ENCODE data around the gene OGA. TPM values are rescaled to one million over a fixed set of nuclear protein-coding genes. Genes with fewer than 3 reads are reported as not detected.

OGA gene
- 99.9 and 102 TPM in 2 replicates for total RNA-seq

DNA sequence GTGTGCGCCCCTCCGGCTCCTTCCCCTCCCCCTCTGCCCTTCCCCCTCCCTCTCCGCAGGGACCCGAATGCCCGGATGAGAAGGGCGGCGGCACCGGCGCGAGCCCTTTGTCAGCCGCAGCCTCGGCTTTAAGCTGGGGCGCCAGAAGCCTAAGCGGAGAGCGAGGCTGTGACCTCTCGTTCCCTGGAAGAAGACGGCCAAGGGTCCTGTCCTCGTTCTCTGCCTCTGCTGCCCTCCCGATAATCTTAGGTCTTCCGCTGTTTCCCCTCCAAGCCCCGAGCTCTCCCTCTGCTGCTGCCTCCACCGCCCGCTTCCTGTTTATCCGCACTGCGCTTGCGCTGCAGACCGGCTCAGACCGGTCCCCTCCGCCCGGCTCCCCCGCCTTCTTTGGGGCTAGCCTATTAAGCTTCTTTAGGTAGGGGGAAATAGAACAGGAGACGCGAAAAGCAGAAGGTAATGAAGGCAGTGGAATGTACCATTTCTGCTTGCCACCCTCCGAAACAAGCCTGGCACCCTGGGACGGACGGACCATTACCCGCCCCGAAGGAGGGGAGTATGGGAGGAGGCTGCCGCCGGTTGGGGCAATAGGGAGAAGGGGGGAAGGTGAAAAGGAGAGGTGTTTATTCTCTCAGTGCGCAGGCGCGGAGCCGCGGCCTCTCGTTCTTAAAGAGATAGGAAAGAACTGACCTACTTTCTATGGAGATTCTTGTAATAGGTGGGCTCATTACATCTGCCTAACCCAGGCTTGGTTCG, at the start of gene OGA:
OGA (minus strand) TSS at position 326 of the 753 bp plus-strand sequence. CDS start 422 bp downstream, outside the sequence.
- intact Hi-C loops (cut with micrococcal nuclease) = loop anchor here (1.0 to 10.0 kb wide), 10 partner anchors 12 to 1283 kb away; partner anchors contain the start of genes ACTR1A, ARMH3, BTRC and HIF1AN
- H3K36me3 Mint-ChIP-seq (ENCODE audit: low read depth) = peaks cover 30% of the 10 kb centered on the region
- peak within 1 kb of the TSS; percentile 95 for H3K27ac Mint-ChIP-seq
- H3K4me1 Mint-ChIP-seq = peaks cover 48% of the 10 kb centered on the region
- H3K4me3 Mint-ChIP-seq = peak within 1 kb of the TSS; percentile 89
- H3K9me3 Mint-ChIP-seq = no peaks in the 10 kb centered on the region
- H3K27me3 Mint-ChIP-seq = no peaks in the 10 kb centered on the region
- DNase-seq = peak; percentile 99

DNA sequence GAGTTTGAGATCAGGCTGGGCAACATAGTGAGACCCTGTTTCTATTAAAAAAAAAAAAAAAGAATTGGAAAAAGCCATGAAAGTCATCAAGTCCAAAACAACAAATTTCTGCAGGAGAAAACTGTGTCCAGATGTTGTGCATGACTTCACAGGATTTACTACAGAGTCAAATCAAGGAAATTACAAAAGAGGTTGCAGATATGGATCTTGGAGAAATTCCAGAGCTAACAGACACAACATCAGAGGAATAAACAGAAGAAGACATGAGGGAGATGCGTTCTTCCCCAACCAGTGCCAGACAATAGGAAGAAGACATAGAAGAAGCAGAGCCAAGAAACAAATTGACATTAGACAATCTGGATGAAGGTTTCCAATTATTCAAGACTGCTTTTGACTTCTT, 49.7 kb upstream of the OGA start:
- DNase-seq = no peak

DNA sequence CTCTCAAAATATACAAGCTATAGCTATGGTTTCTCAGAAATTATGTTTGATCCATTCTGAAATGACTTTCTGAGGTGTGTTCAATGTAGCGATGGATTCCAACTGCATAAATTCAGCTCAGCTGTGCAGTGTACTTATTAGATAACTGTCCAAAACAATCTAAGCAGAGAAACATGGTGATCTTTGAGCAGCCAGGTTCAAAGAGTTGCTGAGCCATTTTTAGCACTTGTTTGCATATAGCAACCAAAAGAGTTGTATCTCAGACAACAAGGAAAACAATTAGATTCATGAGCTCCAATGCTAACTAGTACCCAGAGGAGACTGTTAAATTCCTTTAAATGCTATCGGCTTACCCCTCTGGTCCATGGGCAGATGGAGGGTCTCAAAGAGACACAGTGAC, 41.3 kb upstream of the OGA start:
- Mint-ChIP-seq H3K9me3 (peaks cover 14% of the 10 kb centered on the region), H3K27ac (no peak overlapping the region), H3K36me3 (ENCODE audit: low read depth) (peaks cover 23% of the 10 kb centered on the region), H3K4me3 (no peak overlapping the region), H3K27me3 (no peaks in the 10 kb centered on the region), H3K4me1 (peaks cover 21% of the 10 kb centered on the region)
- no peak for DNase-seq
- intact Hi-C loops (cut with micrococcal nuclease) = no loop called here

More for the DNA sequence above, 49.7 kb upstream of the OGA start:
- H3K36me3 Mint-ChIP-seq (ENCODE audit: low read depth) = peaks cover 12% of the 10 kb centered on the region
- H3K27ac Mint-ChIP-seq = no peak overlapping the region
- peaks cover 3% of the 10 kb centered on the region for H3K9me3 Mint-ChIP-seq
- no peak overlapping the region for H3K4me3 Mint-ChIP-seq
- H3K27me3 Mint-ChIP-seq = no peaks in the 10 kb centered on the region
- no peaks in the 10 kb centered on the region for H3K4me1 Mint-ChIP-seq
- intact Hi-C loops (cut with micrococcal nuclease) = no loop called here

DNA sequence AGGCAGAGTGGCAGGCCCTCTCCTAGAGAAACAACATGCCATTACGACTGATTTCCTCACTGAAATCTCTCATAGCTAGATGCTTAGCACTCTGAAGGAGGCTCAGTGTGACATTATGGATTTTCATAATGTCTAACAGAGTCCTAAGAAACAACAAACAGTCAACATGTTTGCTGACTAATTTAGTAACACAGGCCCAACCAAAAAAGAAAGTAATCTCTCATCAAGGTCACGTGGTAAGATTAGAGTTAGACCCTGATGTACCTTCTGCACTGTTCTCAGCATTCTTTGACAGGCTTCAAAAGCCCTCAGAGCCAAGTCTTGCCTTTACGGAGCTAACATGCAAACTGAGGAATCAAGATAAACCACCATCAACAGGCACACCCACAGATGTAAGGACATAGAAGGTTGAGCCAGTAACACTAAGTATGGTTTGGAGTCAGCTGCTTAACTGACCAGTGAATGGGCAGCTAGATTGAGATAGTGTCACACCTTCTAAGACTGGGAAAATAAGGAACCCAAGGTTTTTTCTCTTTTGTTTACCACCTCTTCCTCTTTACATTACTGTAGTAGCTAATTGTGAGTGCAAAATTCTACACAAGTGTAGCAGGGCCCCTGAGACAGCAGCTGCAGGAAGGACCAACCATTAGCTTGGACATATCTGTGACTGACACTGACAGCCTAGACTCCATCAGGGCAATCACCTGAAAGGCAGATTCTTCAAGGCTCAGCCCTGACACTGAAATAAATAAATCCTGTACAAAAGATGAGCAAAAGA, 40.7 kb upstream of the OGA start:
- Mint-ChIP-seq H3K4me1 (peaks cover 21% of the 10 kb centered on the region), H3K4me3 (peak overlapping the region; percentile 3), H3K36me3 (ENCODE audit: low read depth) (peaks cover 19% of the 10 kb centered on the region), H3K9me3 (peaks cover 12% of the 10 kb centered on the region), H3K27me3 (no peaks in the 10 kb centered on the region), H3K27ac (peak overlapping the region; percentile 48)
- peak; percentile 65 for DNase-seq
- intact Hi-C loops (cut with micrococcal nuclease) = no loop called here

DNA sequence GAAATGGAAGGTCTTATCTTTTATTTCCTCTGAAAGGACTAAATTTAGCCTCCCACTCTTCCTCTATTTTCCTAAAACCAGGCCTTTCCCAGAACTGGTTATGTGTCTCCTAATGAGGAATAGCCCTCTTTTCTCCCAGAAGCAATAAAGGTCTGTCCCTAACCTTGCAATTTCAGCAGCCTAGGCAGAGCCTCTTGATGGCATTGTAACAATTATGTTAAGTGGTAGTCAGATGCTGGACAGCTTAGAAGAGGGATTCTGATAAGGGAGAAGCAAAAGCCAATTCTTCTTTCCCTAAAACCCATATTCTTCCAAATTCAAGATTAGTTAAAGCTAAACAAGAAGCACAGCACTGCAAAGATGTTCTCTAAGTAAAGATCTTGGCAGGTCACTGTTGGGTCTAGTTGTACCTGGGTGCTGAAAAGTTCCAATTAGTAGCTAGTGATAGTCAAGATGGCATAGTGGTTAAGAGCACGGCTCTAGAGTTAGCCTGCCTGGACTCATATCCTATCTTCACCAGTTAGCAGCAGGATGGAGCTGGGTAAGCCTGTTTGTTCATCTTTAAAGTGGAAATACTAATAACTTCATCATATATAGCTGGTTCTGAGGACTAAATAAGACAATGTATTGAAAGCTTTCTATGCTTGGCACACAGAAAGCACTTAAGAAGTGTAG, 39.7 kb upstream of the OGA start:
- Mint-ChIP-seq H3K36me3 (ENCODE audit: low read depth) (peaks cover 19% of the 10 kb centered on the region), H3K9me3 (peaks cover 12% of the 10 kb centered on the region), H3K4me3 (no peak overlapping the region), H3K4me1 (peaks cover 21% of the 10 kb centered on the region), H3K27ac (peak overlapping the region; percentile 15), H3K27me3 (no peaks in the 10 kb centered on the region)
- intact Hi-C loops (cut with micrococcal nuclease) = no loop called here
- DNase-seq = no peak

DNA sequence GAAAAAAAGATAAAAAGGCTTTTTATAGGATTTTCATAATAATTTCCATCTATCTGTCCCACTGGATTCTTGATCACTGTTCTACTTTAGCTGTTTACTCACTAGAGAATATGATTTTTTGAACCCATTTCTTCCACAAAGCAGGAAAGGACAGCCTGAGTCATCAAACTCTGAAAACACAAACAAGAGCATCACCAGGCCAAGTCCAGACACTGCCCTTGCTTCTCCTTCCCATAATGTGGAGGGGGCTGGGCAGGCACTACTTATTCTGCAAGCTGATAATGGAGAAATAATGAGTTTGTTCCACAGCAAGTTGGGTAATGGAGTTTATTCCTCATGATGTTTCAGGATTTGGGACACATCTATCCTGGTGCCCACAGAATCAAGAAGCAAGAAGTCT, 38.4 kb upstream of the OGA start:
- Mint-ChIP-seq H3K36me3 (ENCODE audit: low read depth) (peaks cover 17% of the 10 kb centered on the region), H3K9me3 (peaks cover 12% of the 10 kb centered on the region), H3K4me3 (no peak overlapping the region), H3K27ac (no peak overlapping the region), H3K27me3 (no peaks in the 10 kb centered on the region), H3K4me1 (peaks cover 21% of the 10 kb centered on the region)
- no peak for DNase-seq
- intact Hi-C loops (cut with micrococcal nuclease) = no loop called here

DNA sequence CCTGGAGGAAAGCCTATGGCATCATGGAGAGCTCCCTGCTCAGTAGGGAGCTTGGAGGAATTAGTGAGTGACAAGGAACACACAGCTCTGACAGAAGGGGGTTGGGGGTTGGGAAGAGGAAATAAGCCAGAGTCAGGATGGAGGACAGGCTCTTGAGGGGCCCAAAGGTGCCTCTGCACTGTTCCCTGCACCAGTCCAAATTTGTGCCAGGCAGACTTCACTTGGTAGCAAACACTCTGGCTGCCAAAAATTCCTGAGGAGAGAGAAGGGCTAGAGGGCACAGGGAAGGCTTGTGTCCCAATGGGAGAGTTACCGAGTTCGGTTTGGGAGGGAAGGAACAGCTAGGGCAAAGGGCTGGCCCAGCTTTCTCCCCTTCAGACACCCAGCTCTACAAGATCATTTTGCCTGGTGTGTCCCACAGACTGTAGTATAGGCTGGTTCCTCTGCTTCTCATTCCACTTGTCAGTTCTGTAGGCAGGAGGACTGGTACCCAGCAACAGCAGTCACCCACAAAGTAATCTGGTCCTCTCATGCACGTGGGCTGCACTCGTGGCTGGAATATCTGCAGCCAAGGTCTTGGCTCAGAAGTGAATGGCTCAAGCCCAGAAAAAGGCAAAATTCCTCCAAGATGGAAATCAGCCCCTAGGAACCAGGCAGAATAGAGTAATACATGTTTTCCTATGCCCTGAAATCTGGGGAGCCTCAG, 33.3 kb upstream of the OGA start:
- Mint-ChIP-seq H3K27ac (no peak overlapping the region), H3K9me3 (no peaks in the 10 kb centered on the region), H3K4me3 (no peak overlapping the region), H3K36me3 (ENCODE audit: low read depth) (peaks cover 6% of the 10 kb centered on the region), H3K4me1 (no peaks in the 10 kb centered on the region), H3K27me3 (no peaks in the 10 kb centered on the region)
- DNase-seq = no peak
- intact Hi-C loops (cut with micrococcal nuclease) = no loop called here

DNA sequence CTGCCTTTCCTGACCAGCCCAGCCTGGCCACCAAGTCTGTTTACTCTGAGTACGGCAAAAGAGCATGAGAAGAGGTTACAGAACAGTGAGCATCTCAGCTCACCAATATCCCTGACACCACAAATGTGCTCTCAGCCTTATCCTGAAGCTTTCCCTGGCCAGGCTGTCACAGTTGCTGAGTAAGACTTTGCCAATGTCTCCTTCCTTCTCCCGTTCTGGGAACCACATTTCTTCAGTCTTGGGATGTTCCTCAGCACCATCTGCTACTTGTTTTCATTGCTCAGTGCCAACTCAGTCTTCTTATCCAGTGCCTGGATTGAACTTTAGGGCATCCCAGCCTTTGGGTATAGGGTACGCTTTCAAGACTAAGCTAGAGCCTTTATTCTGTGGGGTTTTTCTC, 32.5 kb upstream of the OGA start:
- intact Hi-C loops (cut with micrococcal nuclease) = no loop called here
- Mint-ChIP-seq H3K27me3 (no peaks in the 10 kb centered on the region), H3K4me3 (no peak overlapping the region)

DNA sequence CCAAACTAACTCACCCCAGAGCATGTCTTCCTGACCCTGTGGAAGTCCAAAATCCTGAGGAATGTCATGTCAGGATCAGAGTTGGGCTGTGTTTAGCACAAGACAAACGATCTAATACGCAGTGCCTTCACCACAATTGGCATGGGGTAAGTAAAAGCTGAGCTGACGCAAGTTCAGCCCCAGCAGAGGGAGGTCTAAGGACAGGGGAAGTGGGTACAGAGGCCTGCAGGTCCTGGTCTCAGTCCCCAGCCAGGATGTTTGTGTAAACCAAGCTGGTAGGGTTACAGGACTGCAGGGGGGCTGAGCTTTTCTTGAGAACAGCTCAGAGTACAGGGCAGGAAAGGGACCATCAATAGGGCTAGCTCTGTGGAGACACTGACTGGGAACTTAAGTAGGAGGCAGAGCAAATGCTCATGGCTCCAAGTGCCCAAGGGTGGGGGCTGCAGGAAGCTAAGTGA, 30.7 kb upstream of the OGA start:
- no peak for DNase-seq
- Mint-ChIP-seq H3K36me3 (ENCODE audit: low read depth) (peaks cover 6% of the 10 kb centered on the region), H3K27ac (no peak overlapping the region), H3K4me1 (peaks cover 6% of the 10 kb centered on the region), H3K27me3 (peaks cover 5% of the 10 kb centered on the region), H3K9me3 (no peaks in the 10 kb centered on the region), H3K4me3 (no peak overlapping the region)
- intact Hi-C loops (cut with micrococcal nuclease) = no loop called here

More for the DNA sequence above, 32.5 kb upstream of the OGA start:
- Mint-ChIP-seq H3K9me3 (no peaks in the 10 kb centered on the region), H3K4me1 (no peaks in the 10 kb centered on the region), H3K36me3 (ENCODE audit: low read depth) (peaks cover 6% of the 10 kb centered on the region), H3K27ac (no peak overlapping the region)
- no peak for DNase-seq

DNA sequence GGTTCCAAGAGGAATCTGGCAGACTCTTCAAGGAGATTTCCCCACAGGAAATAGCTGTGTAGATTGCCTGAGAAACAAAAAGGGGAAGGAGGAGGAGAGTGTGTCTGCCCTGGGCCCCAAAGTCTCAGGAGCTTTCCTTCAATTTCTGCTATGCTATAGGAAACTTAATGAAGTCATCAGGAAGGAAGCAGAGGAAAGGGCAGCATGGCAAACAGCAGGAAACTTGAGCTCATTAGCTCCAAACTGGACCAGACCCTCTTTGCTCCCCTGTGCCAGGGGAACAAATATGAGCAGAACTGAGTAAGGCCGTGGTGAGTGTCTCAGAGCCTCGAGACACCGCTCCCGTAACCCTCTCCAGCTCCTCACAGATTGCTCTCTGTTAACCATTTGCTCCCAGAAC, 30.2 kb upstream of the OGA start:
- Mint-ChIP-seq H3K9me3 (no peaks in the 10 kb centered on the region), H3K27ac (no peak overlapping the region)
- intact Hi-C loops (cut with micrococcal nuclease) = no loop called here

DNA sequence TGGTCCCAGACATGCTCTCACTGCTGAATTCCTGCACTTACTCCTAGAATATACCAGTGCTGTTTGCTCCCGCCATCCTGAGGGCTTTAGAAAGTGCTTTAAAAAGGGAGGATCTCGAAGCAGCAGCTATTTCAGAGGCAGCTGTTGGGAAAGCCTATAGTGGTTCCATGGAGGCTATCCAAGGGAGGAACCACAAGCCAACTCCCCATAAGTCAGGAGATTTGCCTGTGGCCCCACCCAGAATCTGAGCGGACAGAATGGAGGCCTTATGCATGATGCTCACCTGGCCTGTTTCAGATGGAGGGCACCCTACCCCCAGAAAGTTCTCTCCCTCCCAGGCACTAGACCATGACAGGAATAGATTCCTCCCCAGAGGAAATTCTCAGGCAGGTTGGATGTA, 27.6 kb upstream of the OGA start:
- Mint-ChIP-seq H3K36me3 (ENCODE audit: low read depth) (peaks cover 6% of the 10 kb centered on the region), H3K4me1 (peaks cover 26% of the 10 kb centered on the region), H3K4me3 (no peak overlapping the region), H3K27ac (no peak overlapping the region), H3K27me3 (peaks cover 10% of the 10 kb centered on the region), H3K9me3 (no peaks in the 10 kb centered on the region)
- DNase-seq = no peak
- intact Hi-C loops (cut with micrococcal nuclease) = no loop called here

More for the DNA sequence above, 30.2 kb upstream of the OGA start:
- Mint-ChIP-seq H3K4me1 (peaks cover 7% of the 10 kb centered on the region), H3K4me3 (no peak overlapping the region), H3K36me3 (ENCODE audit: low read depth) (peaks cover 6% of the 10 kb centered on the region), H3K27me3 (peaks cover 5% of the 10 kb centered on the region)
- DNase-seq = no peak

DNA sequence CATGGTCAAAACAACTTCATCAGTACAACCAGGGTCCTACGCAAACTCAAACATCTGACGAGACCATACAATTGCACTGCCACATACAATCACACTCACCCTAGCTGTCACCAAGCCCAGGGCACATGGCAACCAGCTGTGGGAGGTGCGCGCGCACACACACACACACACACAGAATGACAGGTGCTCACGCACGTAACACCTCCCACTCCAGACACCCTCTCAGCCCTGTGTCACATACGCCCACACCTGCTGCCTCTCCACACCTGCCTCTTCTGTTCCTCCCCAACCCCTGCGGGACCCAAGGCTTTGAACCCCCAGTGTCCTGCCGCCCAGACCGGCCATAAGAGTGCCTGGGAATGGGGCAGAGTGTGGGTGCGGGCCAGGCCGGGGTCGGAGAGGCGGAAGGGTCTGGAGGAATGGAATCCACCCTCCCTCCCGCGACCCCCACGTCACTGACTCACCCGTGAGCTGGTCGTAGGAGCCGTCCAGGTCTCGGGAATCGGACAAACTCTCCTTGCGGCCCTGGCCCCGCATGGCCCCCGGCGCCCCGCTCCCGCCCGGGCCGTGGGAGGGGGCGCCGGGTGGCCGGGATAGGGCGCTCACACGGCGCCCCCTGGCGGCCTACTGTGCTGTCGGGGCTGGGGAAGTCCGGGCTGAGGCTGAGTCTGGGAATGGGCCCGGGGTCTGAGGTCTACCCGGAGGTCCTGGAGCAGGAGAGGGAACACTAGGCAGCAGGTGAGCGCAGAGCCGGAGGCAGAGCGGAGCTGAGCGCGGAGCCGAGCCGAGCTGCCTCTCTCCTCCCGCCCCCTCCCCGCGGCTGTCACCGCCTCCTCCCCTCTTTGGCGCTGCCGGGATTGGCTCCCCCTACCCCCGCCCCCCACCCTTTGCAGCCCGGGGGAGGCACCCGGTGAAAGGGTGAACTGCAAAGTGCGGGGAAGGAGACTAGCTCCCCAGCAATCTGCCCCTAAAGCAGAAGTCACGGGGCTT, 25.1 kb upstream of the OGA start, which contains the start of gene KCNIP2:
KCNIP2 (minus strand) TSS at position 769 of the 990 bp plus-strand sequence; CDS start at position 537, 232 bp downstream.
- no peaks in the 10 kb centered on the region for H3K9me3 Mint-ChIP-seq
- H3K36me3 Mint-ChIP-seq (ENCODE audit: low read depth) = peaks cover 2% of the 10 kb centered on the region
- DNase-seq = peak; percentile 83
- H3K27ac Mint-ChIP-seq = peak within 1 kb of the TSS; percentile 42
- peaks cover 10% of the 10 kb centered on the region for H3K27me3 Mint-ChIP-seq
- H3K4me3 Mint-ChIP-seq = peak within 1 kb of the TSS; percentile 75
- intact Hi-C loops (cut with micrococcal nuclease) = loop anchor here (5.0 kb wide), 1 partner anchor 269 kb away; no protein-coding TSS in a partner anchor
- peaks cover 38% of the 10 kb centered on the region for H3K4me1 Mint-ChIP-seq
